ENCODE measurements around the gene WDFY2.

DNA sequence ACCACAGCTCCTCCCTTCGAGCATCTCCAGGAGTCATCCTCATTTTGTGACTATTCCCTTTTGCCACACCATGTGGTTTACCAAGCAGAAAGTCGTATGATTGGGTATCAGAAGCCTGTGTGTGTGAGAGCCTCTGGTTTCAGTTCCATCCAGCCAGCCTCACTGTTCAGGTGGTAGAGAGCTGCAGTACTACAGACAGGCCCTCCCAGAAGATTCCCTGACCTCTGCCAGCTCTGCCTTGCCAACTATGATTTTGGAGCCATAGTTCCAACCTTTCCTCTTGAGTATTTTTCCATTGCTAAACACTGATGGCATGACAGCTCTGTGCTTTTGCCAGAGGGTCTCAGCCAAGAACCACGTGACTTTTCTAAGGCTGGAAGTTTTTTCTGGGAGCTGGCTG, 137.2 kb downstream of the WDFY2 start:
- TF ChIP-seq CTCF (conservative IDR thresholded peaks at IDR 0.05) (no peak), EZH2 (IDR thresholded peaks at IDR 0.05; ENCODE audit: low read depth) (no peak)

Measured in PC-9 (cell line).